GM19238 (cell line): Measurements from ENCODE around the gene PPP1R13B.
"Not testable (repeated sequence)": the region's sequence is repeated elsewhere in the genome, so short reads cannot be mapped to it uniquely, and the experiment has no call there.

Experiments used
- DNase-seq: peaks from one replicate; pipeline ENCODE4 v3.0.0; 2011; ENCODE audit warnings: low spot score; ENCODE audit not compliant: insufficient read length

PPP1R13B gene

GRCh38 chr14:103847451-103848174 lies at the start of gene PPP1R13B:
Gene PPP1R13B, minus strand, starts transcription at chr14:103847575. Its CDS starts 268 bp downstream, at chr14:103847307.
- peak; percentile 99 for DNase-seq

- DNase-seq: no peak
Observed at GRCh38 chr14:103896578-103896977, 49.2 kb upstream of the PPP1R13B start.

- DNase-seq: no peak
Observed at GRCh38 chr14:103894723-103895059, 47.3 kb upstream of the PPP1R13B start.

- DNase-seq: no peak
Observed at GRCh38 chr14:103894034-103894722, 46.8 kb upstream of the PPP1R13B start.

- no peak for DNase-seq
Observed at GRCh38 chr14:103892247-103892646, 44.9 kb upstream of the PPP1R13B start.

- DNase-seq: no peak
Observed at GRCh38 chr14:103891667-103892215, 44.4 kb upstream of the PPP1R13B start.

- DNase-seq: no peak
Observed at GRCh38 chr14:103890821-103891666, 43.7 kb upstream of the PPP1R13B start.

- no peak for DNase-seq
Observed at GRCh38 chr14:103890052-103890371, 42.6 kb upstream of the PPP1R13B start.

- DNase-seq: no peak
Observed at GRCh38 chr14:103889313-103890051, 42.1 kb upstream of the PPP1R13B start.

GRCh38 chr14:103889002-103889312 lies 41.6 kb upstream of the PPP1R13B start:
- DNase-seq: not testable (repeated sequence)

- DNase-seq: no peak
Observed at GRCh38 chr14:103887557-103888115, 40.3 kb upstream of the PPP1R13B start.

GRCh38 chr14:103887170-103887501 lies 39.8 kb upstream of the PPP1R13B start:
- DNase-seq: no peak

GRCh38 chr14:103886304-103887169 lies 39.2 kb upstream of the PPP1R13B start:
- DNase-seq: no peak

GRCh38 chr14:103885509-103885932 lies 38.1 kb upstream of the PPP1R13B start:
- no peak for DNase-seq

GRCh38 chr14:103884854-103885253 lies 37.5 kb upstream of the PPP1R13B start:
- DNase-seq: no peak

- DNase-seq: no peak
Observed at GRCh38 chr14:103883263-103883523, 35.8 kb upstream of the PPP1R13B start.

GRCh38 chr14:103882503-103883262 lies 35.3 kb upstream of the PPP1R13B start:
- DNase-seq: no peak

GRCh38 chr14:103881268-103882201 lies 34.2 kb upstream of the PPP1R13B start:
- DNase-seq: no peak
